HG03135 (cell line): ENCODE results near the gene ARHGAP19.

Source experiments
- ATAC-seq: cut with Tn5 transposase; IDR thresholded peaks from one replicate; pipeline ENCODE4 v1.9.1; 2021; ENCODE audit warnings: mild to moderate bottlenecking, moderate library complexity; ENCODE audit not compliant: unreplicated experiment

ARHGAP19 gene

GRCh38 chr10:97230146-97230545, 62.3 kb downstream of the ARHGAP19 start:
- ATAC-seq: no peak

- no peak for ATAC-seq
Observed at GRCh38 chr10:97229322-97230015, 63.0 kb downstream of the ARHGAP19 start.

GRCh38 chr10:97228775-97229157, 63.7 kb downstream of the ARHGAP19 start:
- ATAC-seq: no peak

- ATAC-seq: no peak
Observed at GRCh38 chr10:97228130-97228774, 64.2 kb downstream of the ARHGAP19 start.

GRCh38 chr10:97226398-97226797, 66.0 kb downstream of the ARHGAP19 start:
- ATAC-seq: no peak

GRCh38 chr10:97224483-97225435, 67.7 kb downstream of the ARHGAP19 start:
- no peak for ATAC-seq

GRCh38 chr10:97222326-97222961, 70.0 kb downstream of the ARHGAP19 start:
- no peak for ATAC-seq

GRCh38 chr10:97220355-97220754, 72.1 kb downstream of the ARHGAP19 start:
- ATAC-seq: no peak

- ATAC-seq: no peak
Observed at GRCh38 chr10:97217299-97217698, 75.1 kb downstream of the ARHGAP19 start.

GRCh38 chr10:97215619-97216260, 76.7 kb downstream of the ARHGAP19 start:
- ATAC-seq: no peak

GRCh38 chr10:97213431-97213830, 79.0 kb downstream of the ARHGAP19 start:
- ATAC-seq: no peak

- no peak for ATAC-seq
Observed at GRCh38 chr10:97211229-97211628, 81.2 kb downstream of the ARHGAP19 start.

- no peak for ATAC-seq
Observed at GRCh38 chr10:97210543-97210960, 81.9 kb downstream of the ARHGAP19 start.

GRCh38 chr10:97207756-97208346, 84.6 kb downstream of the ARHGAP19 start:
- ATAC-seq: no peak

- no peak for ATAC-seq
Observed at GRCh38 chr10:97207131-97207530, 85.3 kb downstream of the ARHGAP19 start.

GRCh38 chr10:97204826-97205679, 87.4 kb downstream of the ARHGAP19 start:
- ATAC-seq: no peak

- no peak for ATAC-seq
Observed at GRCh38 chr10:97203220-97203619, 89.2 kb downstream of the ARHGAP19 start.

- ATAC-seq: no peak
Observed at GRCh38 chr10:97200616-97201015, 91.8 kb downstream of the ARHGAP19 start.

- ATAC-seq: no peak
Observed at GRCh38 chr10:97199152-97199551, 93.3 kb downstream of the ARHGAP19 start.
